GM21360 (cell line): ENCODE data around the gene CD248.
"Not testable (repeated sequence)": the region's sequence is repeated elsewhere in the genome, so short reads cannot be mapped to it uniquely, and the experiment has no call there.

ENCODE experiments used
- ATAC-seq: cut with Tn5 transposase; IDR thresholded peaks from one replicate; pipeline ENCODE4 v1.9.1; 2021; ENCODE audit warnings: mild to moderate bottlenecking, moderate library complexity; ENCODE audit not compliant: unreplicated experiment

Gene CD248

DNA sequence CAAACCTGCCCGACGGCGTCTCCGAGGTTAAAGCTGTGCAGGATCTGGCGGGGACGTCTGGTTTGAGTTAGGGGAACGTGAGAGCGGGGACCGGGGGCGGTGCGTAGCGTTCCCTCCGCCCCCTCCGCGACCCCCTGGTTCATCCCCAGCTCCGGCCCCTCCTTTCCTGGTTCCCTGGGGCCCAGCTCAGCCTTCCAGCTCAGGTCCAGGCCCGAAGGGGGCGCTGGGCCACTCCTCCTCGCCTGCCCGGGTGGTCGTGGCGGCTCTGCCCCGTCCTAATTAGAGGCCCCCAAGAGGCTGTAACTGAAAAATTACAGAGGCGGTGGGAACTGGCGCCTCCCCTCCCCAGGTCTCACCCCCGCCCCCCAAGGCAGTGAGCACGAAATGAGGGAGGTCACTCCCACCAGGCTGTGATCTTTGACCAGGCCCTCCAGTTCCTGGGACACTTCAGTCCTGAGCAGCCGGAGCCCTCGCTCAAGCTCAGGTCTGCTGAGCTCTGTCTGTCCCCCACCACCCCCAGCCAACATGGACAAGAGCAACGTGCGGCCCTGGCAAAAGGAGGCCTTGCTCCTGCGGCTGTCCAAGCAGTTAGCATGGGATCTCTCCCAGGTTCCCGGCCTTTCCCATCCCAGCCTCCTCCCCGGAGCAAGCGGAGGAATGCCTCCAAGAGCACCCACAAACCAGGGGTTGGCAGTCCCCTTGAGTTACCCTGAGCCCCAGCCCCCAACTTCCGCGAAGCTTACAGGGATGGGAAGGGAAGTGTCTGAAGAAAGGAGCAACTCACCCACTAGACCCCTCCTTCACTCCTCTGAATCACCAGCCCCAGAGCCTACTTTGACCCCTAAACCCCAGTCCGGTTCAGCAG, 3.3 kb downstream of the CD248 start:
- no peak for ATAC-seq

GRCh38 chr11:66312549-66313320, 4.1 kb downstream of the CD248 start:
- ATAC-seq: peak; percentile 65

- ATAC-seq: peak; percentile 42
Measured at GRCh38 chr11:66311965-66312548, 4.8 kb downstream of the CD248 start.

DNA sequence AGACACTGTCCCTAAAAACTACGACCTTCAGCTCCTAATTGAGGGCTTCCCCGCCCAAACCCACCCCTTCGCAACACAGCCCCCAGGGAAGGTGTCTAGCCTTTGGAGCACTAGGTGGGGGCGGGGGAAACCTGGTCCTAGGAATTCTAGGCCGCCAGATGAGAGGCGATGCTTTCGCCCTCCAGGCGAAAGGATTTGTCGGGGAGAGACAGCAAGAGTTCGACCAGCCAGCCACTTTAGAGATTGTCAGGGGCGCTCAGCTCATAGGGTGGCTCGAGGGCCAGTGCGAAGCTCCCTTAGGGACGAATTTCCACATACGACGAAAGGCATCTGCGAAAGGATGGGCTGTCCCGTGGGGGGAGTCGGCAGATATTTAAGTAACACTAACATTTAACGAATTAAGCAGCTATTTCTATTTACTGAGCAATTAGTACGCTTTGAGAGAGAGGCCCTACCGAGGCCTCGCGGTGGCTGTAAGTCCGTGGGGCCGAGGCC, 5.3 kb downstream of the CD248 start:
- no peak for ATAC-seq

DNA sequence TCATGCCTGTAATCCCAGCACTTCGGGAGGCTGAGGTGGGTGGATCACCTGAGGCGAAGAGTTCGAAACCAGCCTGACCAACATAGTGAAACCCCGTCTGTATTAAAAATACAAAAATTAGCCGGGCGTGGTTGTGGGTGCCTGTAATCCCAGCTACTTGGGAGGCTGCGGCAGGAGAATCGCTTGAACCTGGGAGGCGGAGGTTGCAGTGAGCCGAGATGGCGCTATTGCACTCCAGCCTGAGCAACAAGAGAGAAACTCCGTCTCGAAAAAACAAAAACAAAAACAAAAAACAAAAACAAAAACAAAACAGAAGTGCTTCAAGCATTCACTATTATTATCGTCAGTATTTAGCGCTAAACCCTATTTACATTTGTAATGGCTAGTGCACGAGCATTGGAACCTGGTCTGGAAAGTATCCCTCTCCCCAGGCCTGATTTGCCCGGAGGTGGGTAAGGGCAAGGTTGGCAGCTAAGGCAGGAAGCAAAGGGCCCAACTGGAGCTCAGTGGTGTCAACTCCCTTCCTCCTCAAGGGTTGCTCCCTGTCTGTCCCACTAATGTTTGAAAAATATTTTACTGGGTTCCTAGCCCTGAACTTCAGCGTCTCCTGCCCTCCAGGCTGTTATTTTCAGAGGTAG, 5.9 kb downstream of the CD248 start:
- ATAC-seq: not testable (repeated sequence)

DNA sequence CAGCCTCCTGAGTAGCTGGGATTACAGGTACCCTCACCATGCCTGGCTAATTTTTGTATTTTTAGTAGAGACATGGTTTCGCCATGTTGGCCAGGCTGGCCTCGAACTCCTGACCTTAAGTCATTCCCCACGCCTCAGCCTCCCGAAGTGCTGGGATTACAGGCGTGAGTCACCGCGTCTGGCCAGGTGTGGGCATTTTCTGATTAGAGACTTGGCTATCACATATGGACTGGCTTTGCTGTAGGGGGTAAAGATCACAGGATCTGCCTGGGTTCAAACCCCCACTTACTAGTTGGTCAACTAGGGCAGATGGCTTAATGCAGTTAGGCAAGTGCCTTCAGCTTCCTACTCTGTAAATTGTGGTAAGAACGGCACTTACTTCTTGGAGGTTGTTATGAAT, 6.5 kb downstream of the CD248 start:
- ATAC-seq: no peak

GRCh38 chr11:66309475-66309874, 7.4 kb downstream of the CD248 start:
- no peak for ATAC-seq

DNA sequence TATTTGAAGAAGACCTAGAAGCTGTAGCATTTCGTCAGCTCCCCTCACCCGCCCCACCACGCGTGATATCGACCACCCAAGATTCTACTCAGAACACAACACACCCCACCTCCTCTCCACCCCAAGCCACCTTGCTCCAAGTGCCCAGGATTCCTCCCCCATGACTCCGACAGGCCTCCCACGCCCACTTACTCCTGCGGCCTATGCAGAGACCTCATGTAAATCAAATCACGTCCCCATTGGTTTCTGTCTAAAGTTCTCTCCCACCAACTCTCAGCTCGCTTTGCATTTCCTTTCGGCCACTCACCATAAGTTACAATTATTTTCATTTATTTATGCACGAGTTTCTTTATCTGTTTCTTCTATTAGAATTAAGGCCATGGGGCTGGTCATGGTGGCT, 14.2 kb downstream of the CD248 start:
- no peak for ATAC-seq

GRCh38 chr11:66299186-66299585, 17.7 kb downstream of the CD248 start:
- no peak for ATAC-seq

- no peak for ATAC-seq
Measured at GRCh38 chr11:66297610-66298009, 19.2 kb downstream of the CD248 start.

DNA sequence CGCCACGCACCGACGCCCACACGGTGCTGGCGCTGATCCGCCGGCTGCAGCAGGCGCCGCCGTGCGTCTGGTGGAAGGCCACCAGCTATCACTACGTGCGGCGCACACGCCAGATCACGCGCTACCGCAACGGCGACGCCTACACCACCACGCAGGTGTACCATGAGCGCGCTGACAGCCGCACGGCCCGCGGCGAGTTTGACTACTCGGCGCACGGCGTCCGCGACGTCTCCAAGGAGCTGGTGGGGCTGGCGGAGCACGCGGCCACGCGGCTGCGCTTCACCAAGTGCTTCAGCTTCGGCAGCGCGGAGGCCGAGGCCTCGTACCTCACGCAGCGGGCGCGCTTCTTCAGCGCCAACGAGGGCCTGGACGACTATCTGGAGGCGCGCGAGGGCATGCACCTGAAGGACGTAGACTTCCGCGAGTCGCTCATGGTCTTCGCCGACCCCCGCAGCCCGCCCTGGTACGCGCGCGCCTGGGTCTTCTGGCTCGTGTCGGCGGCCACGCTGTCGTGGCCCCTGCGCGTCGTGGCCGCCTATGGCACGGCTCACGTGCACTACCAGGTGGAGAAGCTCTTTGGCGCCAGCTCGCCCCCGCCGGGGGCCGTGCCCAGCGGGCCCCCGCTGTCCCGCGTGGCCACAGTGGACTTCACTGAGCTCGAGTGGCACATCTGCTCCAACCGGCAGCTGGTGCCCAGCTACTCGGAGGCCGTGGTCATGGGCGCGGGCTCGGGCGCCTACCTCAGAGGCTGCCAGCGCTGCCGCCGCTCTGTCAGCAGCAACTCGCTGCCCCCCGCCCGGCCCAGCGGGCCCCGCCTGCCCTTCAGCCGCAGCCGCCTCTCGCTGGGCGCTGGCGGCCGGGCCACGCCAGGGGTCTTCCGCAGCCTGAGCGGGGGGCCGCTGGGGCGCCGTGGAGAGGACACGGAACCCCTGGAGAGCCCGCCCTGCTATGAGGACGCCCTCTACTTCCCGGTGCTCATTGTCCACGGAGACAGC, 21.9 kb downstream of the CD248 start:
- no peak for ATAC-seq

- ATAC-seq: no peak
Measured at GRCh38 chr11:66293777-66294625, 22.8 kb downstream of the CD248 start.

DNA sequence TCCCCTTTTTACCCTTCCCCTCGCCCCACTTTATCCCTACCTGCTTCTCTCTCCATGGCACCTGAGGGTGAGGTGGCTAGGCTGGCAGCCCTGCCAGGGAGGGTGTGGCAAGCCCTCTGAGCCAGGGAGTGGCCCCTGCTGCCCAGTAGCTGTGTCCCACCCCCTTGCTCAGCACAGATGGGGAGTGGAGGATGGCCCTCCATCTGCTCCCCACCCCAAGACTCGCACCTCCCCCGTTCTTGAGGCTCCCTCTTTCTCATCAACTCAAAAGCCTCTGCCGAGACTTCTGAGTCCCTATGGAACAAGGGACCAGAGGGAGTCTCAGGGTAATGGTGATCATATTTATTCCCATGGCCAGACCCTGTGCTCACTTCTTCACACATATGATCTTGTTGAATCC, 23.5 kb downstream of the CD248 start:
- no peak for ATAC-seq

DNA sequence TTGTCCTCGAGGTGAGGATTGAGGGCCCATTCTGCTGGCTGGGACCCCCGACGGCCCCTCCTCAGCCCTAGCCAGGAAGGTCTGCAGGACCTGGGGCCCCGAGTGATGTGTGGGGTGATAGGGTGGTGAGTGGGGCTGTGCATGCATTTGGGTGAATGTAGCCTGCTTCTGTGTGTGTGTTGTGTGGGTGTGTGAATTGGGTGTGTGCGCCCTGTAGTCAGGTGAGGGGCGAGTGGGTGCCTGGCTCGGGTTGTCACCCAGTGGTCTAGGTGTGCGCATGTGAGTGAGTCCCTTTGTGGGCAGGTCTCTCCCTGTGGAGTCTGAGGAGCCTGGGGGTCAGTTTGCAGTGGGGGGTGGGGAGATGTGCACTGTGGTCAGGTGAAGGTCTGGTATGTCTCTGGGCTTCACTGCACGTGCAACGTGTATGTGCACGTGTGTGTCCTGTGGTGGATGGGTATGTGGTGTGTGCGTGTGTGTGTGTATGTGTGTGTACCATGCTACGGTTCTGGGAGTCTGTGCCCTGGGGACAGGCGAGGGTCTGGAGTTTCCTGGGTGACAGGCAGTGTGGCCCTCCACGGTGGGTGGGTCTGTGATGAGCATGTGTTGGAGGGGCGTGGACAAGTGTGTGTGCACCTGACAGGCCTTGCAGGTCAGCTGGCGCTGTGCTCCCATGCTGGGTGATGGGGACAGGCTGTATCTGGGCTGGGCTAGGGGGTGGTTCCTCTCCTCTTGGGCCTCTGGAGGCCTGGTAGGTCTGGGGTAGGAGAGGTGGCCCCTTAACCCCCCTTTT, 24.1 kb downstream of the CD248 start:
- no peak for ATAC-seq

GRCh38 chr11:66291706-66292542, 24.9 kb downstream of the CD248 start, which contains the start of gene TMEM151A:
Gene TMEM151A, plus strand, starts transcription at chr11:66291894. Its CDS starts 120 bp downstream, at chr11:66292014.
- no peak for ATAC-seq

DNA sequence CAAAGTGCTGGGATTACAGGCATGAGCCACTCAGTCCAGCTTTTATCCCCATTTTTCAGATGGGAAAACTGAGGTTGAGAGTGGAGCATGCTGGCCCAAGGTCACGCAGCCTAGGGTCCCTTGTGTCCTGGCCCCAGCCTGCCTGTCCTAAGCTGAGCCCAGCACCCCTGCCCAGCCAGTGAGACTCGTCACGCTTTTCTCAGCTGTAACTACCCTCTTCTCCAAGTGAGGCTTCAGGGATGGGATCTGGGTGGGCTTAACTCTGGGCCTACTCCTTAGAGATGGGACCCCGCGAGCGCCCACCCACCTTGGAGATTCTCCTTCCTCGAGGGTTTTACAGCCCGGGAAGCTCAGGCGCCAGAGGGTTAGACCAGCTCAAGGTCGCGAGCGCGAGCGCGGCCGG, 25.5 kb downstream of the CD248 start:
- no peak for ATAC-seq

- ATAC-seq: no peak
Measured at GRCh38 chr11:66290330-66290621, 26.6 kb downstream of the CD248 start.
